ENCODE results near the gene PDX1.

Gene PDX1

DNA sequence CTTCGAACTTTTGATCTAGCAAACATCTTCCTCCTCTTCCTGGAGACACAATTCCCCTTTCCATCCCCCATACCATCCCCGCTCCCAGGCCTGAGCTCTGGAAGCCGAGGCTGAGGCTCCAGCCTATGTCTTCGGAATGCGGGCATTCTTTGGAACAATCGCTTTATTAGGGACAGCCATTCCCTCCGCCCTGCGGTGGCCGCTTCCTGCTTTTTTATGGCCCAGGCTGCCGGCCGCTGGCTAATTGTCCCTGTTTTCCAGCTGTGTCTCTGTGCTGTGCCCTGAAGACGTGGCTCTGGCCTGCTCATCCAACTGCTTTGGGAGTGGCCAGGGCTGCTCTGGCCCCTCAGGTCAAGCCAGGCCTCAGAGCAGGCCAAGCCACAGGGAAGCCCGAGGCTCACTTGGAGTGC lies 51.4 kb downstream of the PDX1 start:
- DNase-seq = no peak

DNA sequence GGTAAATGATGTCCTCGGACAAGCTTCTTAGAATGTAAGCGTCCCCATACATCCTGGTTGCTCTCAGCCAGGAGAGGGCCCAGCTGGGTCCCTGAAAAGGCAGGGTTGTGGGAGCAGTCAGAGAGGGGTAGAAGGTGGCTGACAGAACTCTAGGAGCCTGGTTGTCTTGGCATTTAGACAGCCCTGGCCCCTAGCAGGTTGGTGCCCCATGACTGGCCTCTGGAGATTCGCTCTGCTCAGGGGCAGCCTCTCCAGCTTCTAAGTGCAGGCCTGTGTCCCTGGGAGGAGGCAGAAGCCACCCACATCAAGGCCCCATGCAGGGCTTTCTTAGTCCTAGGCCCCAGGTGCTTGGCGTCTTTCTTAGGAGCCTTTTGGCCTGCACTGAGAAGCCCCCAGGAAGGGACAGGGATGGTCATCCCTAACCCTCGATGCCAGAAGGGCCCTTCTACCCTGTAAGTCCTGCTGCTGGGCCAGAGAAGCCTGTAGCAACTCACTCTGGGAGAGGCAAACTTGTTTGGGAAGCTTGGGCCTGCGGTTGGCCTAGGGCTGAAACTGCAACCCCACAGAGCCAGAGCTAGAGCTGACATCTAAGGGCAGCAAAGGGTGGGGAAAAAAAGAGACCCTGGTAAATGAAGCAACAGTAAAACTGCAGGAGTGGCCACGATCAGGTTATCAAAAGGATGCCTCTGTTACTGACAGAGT lies 52.1 kb downstream of the PDX1 start:
- no peak for DNase-seq

DNA sequence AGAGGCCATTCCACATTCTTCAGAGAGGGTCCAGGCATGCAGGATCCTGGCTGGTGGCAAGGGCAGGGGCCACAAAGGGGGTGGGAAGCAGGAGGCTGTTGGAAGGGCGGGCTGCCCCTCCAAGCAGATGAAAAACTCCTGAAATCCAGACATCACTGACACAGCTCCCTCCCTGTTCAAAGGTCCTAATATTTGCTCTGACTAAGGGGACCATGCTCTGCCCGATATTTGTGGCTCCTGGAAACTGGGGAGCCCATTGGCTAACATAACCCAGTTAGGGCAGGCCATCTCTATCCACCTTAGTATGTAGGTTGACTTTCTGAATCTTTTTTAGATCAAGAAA lies 52.6 kb downstream of the PDX1 start:
- DNase-seq = no peak

DNA sequence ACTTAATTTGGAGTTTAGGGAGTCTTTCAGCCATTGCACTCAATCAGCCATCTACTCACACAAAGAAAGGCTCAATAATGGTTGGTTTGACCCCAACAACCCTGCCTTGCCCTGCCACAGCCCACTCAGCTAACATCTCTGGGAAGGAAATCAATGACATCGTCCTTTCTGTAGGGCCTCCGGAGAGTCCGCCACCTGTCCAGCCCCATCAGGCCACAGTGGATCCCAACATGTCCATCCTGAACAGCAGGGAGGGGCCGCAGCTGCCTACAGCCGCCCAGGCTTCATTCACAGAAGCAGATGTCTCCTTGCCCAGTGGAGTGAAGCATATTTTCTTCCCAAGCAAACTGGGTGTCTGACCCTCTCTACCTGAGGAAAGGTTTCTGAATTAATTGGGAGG lies 53.5 kb downstream of the PDX1 start:
- no peak for DNase-seq

DNA sequence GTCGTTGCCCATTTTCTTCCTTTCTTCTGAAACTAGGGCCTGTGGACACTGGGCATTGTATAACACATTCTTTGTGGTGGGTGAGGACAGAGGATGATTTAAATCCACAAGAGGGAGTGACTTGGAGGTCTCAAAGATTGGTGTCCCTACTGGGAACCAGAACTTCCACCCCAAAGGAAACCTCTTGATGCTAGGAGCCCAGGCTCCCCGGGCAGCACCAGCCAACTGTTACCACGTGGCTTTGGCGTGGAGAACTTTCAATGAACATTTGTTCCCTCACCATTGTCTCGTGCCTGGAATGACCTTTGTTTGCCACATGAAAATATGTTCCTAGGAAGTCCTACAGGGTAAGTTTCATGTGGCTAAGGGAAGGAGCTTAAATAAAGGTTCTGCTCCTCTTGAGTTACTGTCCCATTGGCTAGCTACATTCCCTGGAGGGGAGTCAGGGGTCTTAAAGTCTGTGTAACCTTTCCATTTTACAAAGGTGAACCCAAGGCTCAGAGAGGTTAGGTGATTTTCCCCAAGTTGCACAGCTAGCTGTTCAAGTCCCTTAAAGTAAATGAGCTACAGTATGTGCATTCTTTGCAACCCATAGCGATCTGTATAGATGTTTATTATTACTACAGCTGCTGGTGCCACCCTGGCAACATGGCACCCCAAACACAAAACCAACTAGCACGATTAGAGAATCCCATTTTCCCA lies 54.3 kb downstream of the PDX1 start:
- DNase-seq = no peak

Data from NCI-H2227 treated with DMSO at 0.1 percent for 48 hours (cell line).